Astrocyte (in vitro differentiated cells and primary cell): ENCODE measurements around the gene LIN37. TPM values are rescaled to one million over a fixed set of nuclear protein-coding genes. Genes with fewer than 3 reads are reported as not detected.

Source experiments
- DNase-seq: peaks from one replicate; pipeline ENCODE4 v3.0.0-alpha.2; 2010; ENCODE audit warnings: low read depth
- FAIRE-seq: peaks from 2 replicates; lab custom pipeline; 2011; peaks lifted over from hg19 to GRCh38; lab: Jason Lieb, UNC
- H2AFZ ChIP-seq: 2 replicates; pipeline ENCODE4 v1.6.0; 2012; ENCODE audit warnings: low read depth, low read length, inconsistent platforms
- H3K27ac ChIP-seq: 2 replicates; pipeline ENCODE4 v1.5.1; 2011; ENCODE audit warnings: low read depth, low read length, inconsistent platforms
- H3K27me3 ChIP-seq: 2 replicates; pipeline ENCODE4 v1.6.0; 2011; ENCODE audit warnings: low read length, inconsistent platforms; ENCODE audit not compliant: insufficient read depth
- H3K36me3 ChIP-seq: 2 replicates; pipeline ENCODE4 v1.5.1; 2011; ENCODE audit warnings: low read length, inconsistent platforms; ENCODE audit not compliant: insufficient read depth
- H3K4me1 ChIP-seq: 2 replicates; pipeline ENCODE4 v1.5.1; 2011; ENCODE audit warnings: low read length, inconsistent platforms; ENCODE audit not compliant: insufficient read depth
- H3K4me2 ChIP-seq: 2 replicates; pipeline ENCODE4 v1.6.0; 2012; ENCODE audit warnings: low read length, inconsistent platforms
- H3K4me3 ChIP-seq: 2 replicates; pipeline ENCODE4 v1.5.1; 2011; ENCODE audit warnings: low read depth, mild to moderate bottlenecking, low read length, inconsistent platforms; ENCODE audit not compliant: insufficient read depth
- H3K79me2 ChIP-seq: 2 replicates; pipeline ENCODE4 v1.6.0; 2012; ENCODE audit warnings: mild to moderate bottlenecking, low read length, inconsistent platforms; ENCODE audit not compliant: insufficient read depth
- H3K9ac ChIP-seq: 2 replicates; pipeline ENCODE4 v1.6.0; 2012; ENCODE audit warnings: mild to moderate bottlenecking, low read length, inconsistent platforms
- H3K9me3 ChIP-seq: 2 replicates; pipeline ENCODE4 v1.5.1; 2012; ENCODE audit warnings: low read depth, mild to moderate bottlenecking, low read length, inconsistent platforms; ENCODE audit not compliant: insufficient read depth
- H4K20me1 ChIP-seq: 2 replicates; pipeline ENCODE4 v1.6.0; 2012; ENCODE audit warnings: low read length, inconsistent platforms; ENCODE audit not compliant: insufficient read depth
- H3K27ac Mint-ChIP-seq: one replicate; pipeline ENCODE4 v1.8.0; 2021; ENCODE audit warnings: mild to moderate bottlenecking, mixed read lengths; ENCODE audit not compliant: unreplicated experiment
- H3K27me3 Mint-ChIP-seq: one replicate; pipeline ENCODE4 v1.8.0; 2021; ENCODE audit warnings: low read depth, mixed read lengths; ENCODE audit not compliant: unreplicated experiment
- H3K36me3 Mint-ChIP-seq: one replicate; pipeline ENCODE4 v1.8.0; 2021; ENCODE audit warnings: low read depth, mixed read lengths; ENCODE audit not compliant: unreplicated experiment
- H3K4me1 Mint-ChIP-seq: one replicate; pipeline ENCODE4 v1.8.0; 2021; ENCODE audit warnings: low read depth, mixed read lengths; ENCODE audit not compliant: unreplicated experiment
- H3K4me3 Mint-ChIP-seq: one replicate; pipeline ENCODE4 v1.8.0; 2021; ENCODE audit warnings: mild to moderate bottlenecking, moderate library complexity, mixed read lengths; ENCODE audit not compliant: unreplicated experiment
- H3K9me3 Mint-ChIP-seq: one replicate; pipeline ENCODE4 v1.8.0; 2021; ENCODE audit warnings: mild to moderate bottlenecking, mixed read lengths; ENCODE audit not compliant: unreplicated experiment
- CTCF ChIP-seq: IDR thresholded peaks from 2 replicates; pipeline ENCODE4 v1.5.1; 2011; ENCODE audit warnings: low read depth, mild to moderate bottlenecking, inconsistent platforms, low read length, moderate library complexity; ENCODE audit not compliant: insufficient read depth
- EZH2 ChIP-seq: IDR thresholded peaks from 2 replicates; pipeline ENCODE4 v1.6.1; 2012; ENCODE audit warnings: mild to moderate bottlenecking, low read length, inconsistent platforms; ENCODE audit not compliant: insufficient read depth
- total RNA-seq: library from RNA; stranded (reverse); gene quantifications from 2 replicates; pipeline ENCODE4 v1.2.1, GENCODE V29; 2021

Gene LIN37
- total RNA-seq, 1 donor from 2014 or later = 15.6 TPM

- DNase-seq (no peak), FAIRE-seq (no peak)
- H3K9ac ChIP-seq = peak overlapping the region; percentile 87
- H3K27ac ChIP-seq = peak overlapping the region; percentile 42
- H3K36me3 ChIP-seq = peaks cover 4% of the 10 kb centered on the region
- Mint-ChIP-seq H3K4me3 (peak overlapping the region; percentile 93), H3K9me3 (no peaks in the 10 kb centered on the region), H3K27me3 (peaks cover 3% of the 10 kb centered on the region), H3K27ac (peak overlapping the region; percentile 87), H3K4me1 (peaks cover 6% of the 10 kb centered on the region), H3K36me3 (peaks cover 6% of the 10 kb centered on the region)
- peaks cover 18% of the 10 kb centered on the region for H3K4me1 ChIP-seq
- peaks cover 41% of the 10 kb centered on the region for H3K79me2 ChIP-seq
- H4K20me1 ChIP-seq = peaks cover 46% of the 10 kb centered on the region
- no peaks in the 10 kb centered on the region for H3K9me3 ChIP-seq
- TF ChIP-seq CTCF (no peak), EZH2 (no peak)
- no peak overlapping the region for H2AFZ ChIP-seq
- H3K27me3 ChIP-seq = peaks cover 2% of the 10 kb centered on the region
- peak overlapping the region; percentile 69 for H3K4me3 ChIP-seq
- peak overlapping the region; percentile 97 for H3K4me2 ChIP-seq
Observed at GRCh38 chr19:35718345-35719041, 29.9 kb upstream of the LIN37 start.

GRCh38 chr19:35719402-35720162 lies 28.8 kb upstream of the LIN37 start:
- peaks cover 4% of the 10 kb centered on the region for H3K36me3 ChIP-seq
- Mint-ChIP-seq H3K27me3 (no peaks in the 10 kb centered on the region), H3K9me3 (no peaks in the 10 kb centered on the region), H3K4me3 (peak overlapping the region; percentile 93), H3K4me1 (peaks cover 6% of the 10 kb centered on the region), H3K36me3 (peaks cover 6% of the 10 kb centered on the region), H3K27ac (peak overlapping the region; percentile 87)
- peaks cover 18% of the 10 kb centered on the region for H3K4me1 ChIP-seq
- FAIRE-seq (no peak), DNase-seq (no peak)
- H4K20me1 ChIP-seq = peaks cover 56% of the 10 kb centered on the region
- no peak overlapping the region for H2AFZ ChIP-seq
- no peaks in the 10 kb centered on the region for H3K27me3 ChIP-seq
- TF ChIP-seq EZH2 (no peak), CTCF (no peak)
- H3K9ac ChIP-seq = peak overlapping the region; percentile 87
- peaks cover 41% of the 10 kb centered on the region for H3K79me2 ChIP-seq
- H3K27ac ChIP-seq = no peak overlapping the region
- H3K4me2 ChIP-seq = peak overlapping the region; percentile 97
- no peaks in the 10 kb centered on the region for H3K9me3 ChIP-seq
- peak overlapping the region; percentile 69 for H3K4me3 ChIP-seq

- DNase-seq = no peak
- H3K27ac Mint-ChIP-seq = no peak overlapping the region
- Histone ChIP-seq H4K20me1 (peaks cover 57% of the 10 kb centered on the region), H3K27ac (no peak overlapping the region), H3K36me3 (peaks cover 9% of the 10 kb centered on the region), H3K4me3 (no peak overlapping the region), H3K4me2 (no peak overlapping the region), H3K9me3 (no peaks in the 10 kb centered on the region), H3K27me3 (no peaks in the 10 kb centered on the region), H3K9ac (no peak overlapping the region), H3K79me2 (peaks cover 41% of the 10 kb centered on the region), H2AFZ (no peak overlapping the region), H3K4me1 (peaks cover 18% of the 10 kb centered on the region)
- H3K36me3 Mint-ChIP-seq = peaks cover 6% of the 10 kb centered on the region
- H3K9me3 Mint-ChIP-seq = no peaks in the 10 kb centered on the region
- peak overlapping the region; percentile 78 for H3K4me3 Mint-ChIP-seq
- peaks cover 6% of the 10 kb centered on the region for H3K4me1 Mint-ChIP-seq
- TF ChIP-seq EZH2 (no peak), CTCF (no peak)
- H3K27me3 Mint-ChIP-seq = no peaks in the 10 kb centered on the region
- FAIRE-seq = no peak
Observed at GRCh38 chr19:35720163-35720524, 28.2 kb upstream of the LIN37 start.
